HepG2 (cell line): Measurements from ENCODE around the gene ARHGAP26. TPM values are rescaled to one million over a fixed set of nuclear protein-coding genes. Genes with fewer than 3 reads are reported as not detected.

ENCODE experiments used
- FOXK2 ChIP-seq: fragments of 450-650 bp; IDR thresholded peaks from 2 replicates; pipeline ENCODE4 v1.6.1; 2016
- JUN ChIP-seq: sonication (generic); formaldehyde crosslinking; IDR thresholded peaks from 2 replicates; pipeline ENCODE4 v1.4.0; 2020; ENCODE audit warnings: mild to moderate bottlenecking, missing genetic modification reagents
- MIER2 ChIP-seq: IDR thresholded peaks from 2 replicates; pipeline ENCODE4 v1.6.1; 2016; ENCODE audit warnings: missing biosample characterization, missing genetic modification reagents
- MTA3 ChIP-seq: sonication (generic); formaldehyde crosslinking; IDR thresholded peaks from 2 replicates; pipeline ENCODE4 v1.4.0; 2020; ENCODE audit warnings: missing genetic modification reagents
- NFYB ChIP-seq: sonication (generic); formaldehyde crosslinking; IDR thresholded peaks from 2 replicates; pipeline ENCODE4 v1.4.0; 2020; ENCODE audit warnings: missing genetic modification reagents
- SMARCC2 ChIP-seq: fragments of 450-650 bp; IDR thresholded peaks from 2 replicates; pipeline ENCODE4 v1.6.1; 2017; ENCODE audit warnings: antibody characterized with exemption, mild to moderate bottlenecking
- YEATS4 ChIP-seq: sonication (generic); formaldehyde crosslinking; IDR thresholded peaks from 2 replicates; pipeline ENCODE4 v1.4.0; 2020; ENCODE audit warnings: missing genetic modification reagents, borderline replicate concordance
- ZMYM3 ChIP-seq: sonication (generic); formaldehyde crosslinking; IDR thresholded peaks from 2 replicates; pipeline ENCODE4 v1.5.1; 2020; ENCODE audit warnings: mild to moderate bottlenecking, missing genetic modification reagents
- ZNF34 ChIP-seq: sonication (generic); formaldehyde crosslinking; IDR thresholded peaks from 2 replicates; pipeline ENCODE4 v1.4.0; 2020; ENCODE audit warnings: mild to moderate bottlenecking, missing genetic modification reagents, borderline replicate concordance
- ZNF430 ChIP-seq: sonication (generic); formaldehyde crosslinking; IDR thresholded peaks from 2 replicates; pipeline ENCODE4 v1.9.0; 2021; ENCODE audit warnings: mild to moderate bottlenecking, missing genetic modification reagents
- ZNF460 ChIP-seq: sonication (generic); formaldehyde crosslinking; IDR thresholded peaks from 2 replicates; pipeline ENCODE4 v1.5.1; 2020; ENCODE audit warnings: missing genetic modification reagents, mild to moderate bottlenecking, borderline replicate concordance
- ZNF562 ChIP-seq: sonication (generic); formaldehyde crosslinking; IDR thresholded peaks from 2 replicates; pipeline ENCODE4 v1.8.0; 2022; ENCODE audit warnings: missing genetic modification reagents, borderline replicate concordance
- ZNF572 ChIP-seq: sonication (generic); formaldehyde crosslinking; IDR thresholded peaks from 2 replicates; pipeline ENCODE4 v1.5.1; 2020; ENCODE audit warnings: mild to moderate bottlenecking, missing genetic modification reagents
- ZNF777 ChIP-seq: sonication (generic); formaldehyde crosslinking; IDR thresholded peaks from 2 replicates; pipeline ENCODE4 v1.4.0; 2020; ENCODE audit warnings: missing genetic modification reagents
- polyA plus RNA-seq, 8 experiments: library from polyadenylated mRNA; depleted of rRNA in 3 of 8; stranded (reverse) in 7 of 8; unstranded in 1 of 8; fragments of >200 nt; fragmentation: Illumina TruSeq in 4 of 8; extraction: Trizol in 4 of 8; gene quantifications; 2 replicates each; pipeline versions ENCODE4 v1.2.1 to v1.2.3, GENCODE V29; 2011 to 2016; ENCODE audit warnings: low read depth in 4 of 8, missing spikeins in 1 of 8, mixed read lengths in 1 of 8; ENCODE audit not compliant: insufficient read depth in 1 of 8
- total RNA-seq, 5 experiments: library from RNA; depleted of rRNA; stranded (reverse); fragments of >200 nt; fragmentation: Illumina TruSeq; extraction: Trizol; gene quantifications; 2 replicates each; pipeline ENCODE4 v1.2.3, GENCODE V29; 2016; ENCODE audit warnings: low read depth in 1 of 5
- TF ChIP-seq, protein P1 (sequence below): sonication (generic); formaldehyde crosslinking; IDR thresholded peaks from 2 replicates; pipeline ENCODE4 v1.4.0; 2020; ENCODE audit warnings: missing genetic modification reagents
- TF ChIP-seq, protein P2 (sequence below): sonication (generic); formaldehyde crosslinking; IDR thresholded peaks from 2 replicates; pipeline ENCODE4 v1.4.0; 2020; ENCODE audit warnings: mild to moderate bottlenecking, missing genetic modification reagents
- TF ChIP-seq, protein P3 (sequence below): sonication (generic); formaldehyde crosslinking; IDR thresholded peaks from 2 replicates; pipeline ENCODE4 v1.5.0; 2020; ENCODE audit warnings: missing genetic modification reagents
- TF ChIP-seq, protein P4 (sequence below): sonication (generic); formaldehyde crosslinking; conservative IDR thresholded peaks from 2 replicates; pipeline ENCODE4 v1.8.0; 2022; ENCODE audit warnings: low read depth, missing genetic modification reagents
- TF ChIP-seq, protein P5 (sequence below): sonication (generic); formaldehyde crosslinking; IDR thresholded peaks from 2 replicates; pipeline ENCODE4 v1.5.0; 2020; ENCODE audit warnings: missing genetic modification reagents
- TF ChIP-seq, protein P6 (sequence below): sonication (generic); formaldehyde crosslinking; IDR thresholded peaks from 2 replicates; pipeline ENCODE4 v1.4.0; 2020; ENCODE audit warnings: missing genetic modification reagents

The ARHGAP26 gene
- total and polyA plus RNA-seq, 2 of the 13 experiments (the other 11 are each of a cell fraction or from before 2014, with no cell fraction given): 9.6 to 18.2 TPM

DNA sequence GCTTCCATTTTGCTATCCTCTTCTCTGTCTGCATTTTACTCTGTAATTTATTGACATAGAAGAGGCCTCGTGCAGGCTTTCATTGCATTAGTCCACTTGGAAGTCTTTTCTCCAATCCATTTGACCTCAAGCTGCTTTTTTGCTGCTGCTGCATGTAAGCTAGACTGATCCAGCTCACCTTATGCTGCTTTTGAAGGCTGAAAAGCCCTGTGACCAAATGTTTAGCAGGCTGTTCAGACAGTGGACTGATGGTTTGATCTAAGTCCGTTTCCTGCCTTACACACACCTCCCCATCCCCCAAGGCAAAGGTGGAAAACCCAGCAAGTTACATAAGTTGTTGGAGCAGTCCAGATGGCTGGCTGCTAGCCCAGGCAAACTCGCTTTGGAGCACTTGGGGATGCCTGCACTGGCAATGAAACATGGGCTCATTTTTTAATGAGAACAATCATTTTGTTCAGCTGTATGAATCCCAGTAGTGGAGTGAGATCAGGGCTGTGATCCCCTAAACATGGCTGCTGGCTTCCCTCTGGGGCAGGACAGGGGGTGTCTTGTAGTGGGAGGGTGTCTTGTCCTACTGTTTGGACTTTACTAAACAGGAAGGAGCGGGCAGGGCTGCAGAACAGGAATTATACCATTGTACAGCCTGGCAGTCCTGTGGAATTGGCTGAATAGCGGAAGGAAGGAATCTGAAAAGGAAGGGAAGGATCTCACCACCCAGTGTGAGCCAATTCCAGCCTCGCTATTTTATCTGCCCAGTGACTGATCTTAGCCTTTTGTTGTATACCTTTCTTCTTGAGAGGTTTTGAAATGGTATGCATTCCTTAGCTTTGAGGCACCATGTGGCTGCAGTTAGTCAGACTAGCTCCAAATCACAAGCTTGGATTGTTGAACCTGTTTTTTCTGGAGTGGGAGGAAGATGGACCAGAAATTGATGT, 212.0 kb downstream of the ARHGAP26 start (continued):
- TF ChIP-seq, protein P1, sequence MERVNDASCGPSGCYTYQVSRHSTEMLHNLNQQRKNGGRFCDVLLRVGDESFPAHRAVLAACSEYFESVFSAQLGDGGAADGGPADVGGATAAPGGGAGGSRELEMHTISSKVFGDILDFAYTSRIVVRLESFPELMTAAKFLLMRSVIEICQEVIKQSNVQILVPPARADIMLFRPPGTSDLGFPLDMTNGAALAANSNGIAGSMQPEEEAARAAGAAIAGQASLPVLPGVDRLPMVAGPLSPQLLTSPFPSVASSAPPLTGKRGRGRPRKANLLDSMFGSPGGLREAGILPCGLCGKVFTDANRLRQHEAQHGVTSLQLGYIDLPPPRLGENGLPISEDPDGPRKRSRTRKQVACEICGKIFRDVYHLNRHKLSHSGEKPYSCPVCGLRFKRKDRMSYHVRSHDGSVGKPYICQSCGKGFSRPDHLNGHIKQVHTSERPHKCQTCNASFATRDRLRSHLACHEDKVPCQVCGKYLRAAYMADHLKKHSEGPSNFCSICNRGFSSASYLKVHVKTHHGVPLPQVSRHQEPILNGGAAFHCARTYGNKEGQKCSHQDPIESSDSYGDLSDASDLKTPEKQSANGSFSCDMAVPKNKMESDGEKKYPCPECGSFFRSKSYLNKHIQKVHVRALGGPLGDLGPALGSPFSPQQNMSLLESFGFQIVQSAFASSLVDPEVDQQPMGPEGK (CRISPR knock-in tag): peak; percentile 3; the same call in 1 of the 2 replicates
- TF ChIP-seq ZNF777 (CRISPR knock-in tag) (no peak), SMARCC2 (0 out of 2 replicates have a peak, but pooled peaks have one; percentile 26), MTA3 (no peak), JUN (CRISPR knock-in tag) (no peak), ZNF562 (CRISPR knock-in tag) (no peak), ZNF460 (no peak; the same call in 1 of the 2 replicates), FOXK2 (no peak), ZMYM3 (CRISPR knock-in tag) (peak; percentile 81; the same call in 1 of the 2 replicates), ZNF430 (CRISPR knock-in tag) (peak; percentile 83; the same call in 1 of the 2 replicates), MIER2 (CRISPR knock-in tag) (peak; percentile 27; the same call in 1 of the 2 replicates), YEATS4 (no peak), ZNF572 (peak; percentile 73; the same call in 1 of the 2 replicates), ZNF34 (CRISPR knock-in tag) (no peak), NFYB (CRISPR knock-in tag) (no peak)
- TF ChIP-seq, protein P2, sequence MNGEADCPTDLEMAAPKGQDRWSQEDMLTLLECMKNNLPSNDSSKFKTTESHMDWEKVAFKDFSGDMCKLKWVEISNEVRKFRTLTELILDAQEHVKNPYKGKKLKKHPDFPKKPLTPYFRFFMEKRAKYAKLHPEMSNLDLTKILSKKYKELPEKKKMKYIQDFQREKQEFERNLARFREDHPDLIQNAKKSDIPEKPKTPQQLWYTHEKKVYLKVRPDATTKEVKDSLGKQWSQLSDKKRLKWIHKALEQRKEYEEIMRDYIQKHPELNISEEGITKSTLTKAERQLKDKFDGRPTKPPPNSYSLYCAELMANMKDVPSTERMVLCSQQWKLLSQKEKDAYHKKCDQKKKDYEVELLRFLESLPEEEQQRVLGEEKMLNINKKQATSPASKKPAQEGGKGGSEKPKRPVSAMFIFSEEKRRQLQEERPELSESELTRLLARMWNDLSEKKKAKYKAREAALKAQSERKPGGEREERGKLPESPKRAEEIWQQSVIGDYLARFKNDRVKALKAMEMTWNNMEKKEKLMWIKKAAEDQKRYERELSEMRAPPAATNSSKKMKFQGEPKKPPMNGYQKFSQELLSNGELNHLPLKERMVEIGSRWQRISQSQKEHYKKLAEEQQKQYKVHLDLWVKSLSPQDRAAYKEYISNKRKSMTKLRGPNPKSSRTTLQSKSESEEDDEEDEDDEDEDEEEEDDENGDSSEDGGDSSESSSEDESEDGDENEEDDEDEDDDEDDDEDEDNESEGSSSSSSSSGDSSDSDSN (CRISPR knock-in tag): no peak
- TF ChIP-seq, protein P3, sequence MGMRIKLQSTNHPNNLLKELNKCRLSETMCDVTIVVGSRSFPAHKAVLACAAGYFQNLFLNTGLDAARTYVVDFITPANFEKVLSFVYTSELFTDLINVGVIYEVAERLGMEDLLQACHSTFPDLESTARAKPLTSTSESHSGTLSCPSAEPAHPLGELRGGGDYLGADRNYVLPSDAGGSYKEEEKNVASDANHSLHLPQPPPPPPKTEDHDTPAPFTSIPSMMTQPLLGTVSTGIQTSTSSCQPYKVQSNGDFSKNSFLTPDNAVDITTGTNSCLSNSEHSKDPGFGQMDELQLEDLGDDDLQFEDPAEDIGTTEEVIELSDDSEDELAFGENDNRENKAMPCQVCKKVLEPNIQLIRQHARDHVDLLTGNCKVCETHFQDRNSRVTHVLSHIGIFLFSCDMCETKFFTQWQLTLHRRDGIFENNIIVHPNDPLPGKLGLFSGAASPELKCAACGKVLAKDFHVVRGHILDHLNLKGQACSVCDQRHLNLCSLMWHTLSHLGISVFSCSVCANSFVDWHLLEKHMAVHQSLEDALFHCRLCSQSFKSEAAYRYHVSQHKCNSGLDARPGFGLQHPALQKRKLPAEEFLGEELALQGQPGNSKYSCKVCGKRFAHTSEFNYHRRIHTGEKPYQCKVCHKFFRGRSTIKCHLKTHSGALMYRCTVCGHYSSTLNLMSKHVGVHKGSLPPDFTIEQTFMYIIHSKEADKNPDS (CRISPR knock-in tag): no peak
- TF ChIP-seq, protein P4, sequence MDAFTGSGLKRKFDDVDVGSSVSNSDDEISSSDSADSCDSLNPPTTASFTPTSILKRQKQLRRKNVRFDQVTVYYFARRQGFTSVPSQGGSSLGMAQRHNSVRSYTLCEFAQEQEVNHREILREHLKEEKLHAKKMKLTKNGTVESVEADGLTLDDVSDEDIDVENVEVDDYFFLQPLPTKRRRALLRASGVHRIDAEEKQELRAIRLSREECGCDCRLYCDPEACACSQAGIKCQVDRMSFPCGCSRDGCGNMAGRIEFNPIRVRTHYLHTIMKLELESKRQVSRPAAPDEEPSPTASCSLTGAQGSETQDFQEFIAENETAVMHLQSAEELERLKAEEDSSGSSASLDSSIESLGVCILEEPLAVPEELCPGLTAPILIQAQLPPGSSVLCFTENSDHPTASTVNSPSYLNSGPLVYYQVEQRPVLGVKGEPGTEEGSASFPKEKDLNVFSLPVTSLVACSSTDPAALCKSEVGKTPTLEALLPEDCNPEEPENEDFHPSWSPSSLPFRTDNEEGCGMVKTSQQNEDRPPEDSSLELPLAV (CRISPR knock-in tag): no peak
- TF ChIP-seq, protein P5, sequence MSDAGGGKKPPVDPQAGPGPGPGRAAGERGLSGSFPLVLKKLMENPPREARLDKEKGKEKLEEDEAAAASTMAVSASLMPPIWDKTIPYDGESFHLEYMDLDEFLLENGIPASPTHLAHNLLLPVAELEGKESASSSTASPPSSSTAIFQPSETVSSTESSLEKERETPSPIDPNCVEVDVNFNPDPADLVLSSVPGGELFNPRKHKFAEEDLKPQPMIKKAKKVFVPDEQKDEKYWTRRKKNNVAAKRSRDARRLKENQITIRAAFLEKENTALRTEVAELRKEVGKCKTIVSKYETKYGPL (CRISPR knock-in tag): peak; percentile 94
- TF ChIP-seq, protein P6, sequence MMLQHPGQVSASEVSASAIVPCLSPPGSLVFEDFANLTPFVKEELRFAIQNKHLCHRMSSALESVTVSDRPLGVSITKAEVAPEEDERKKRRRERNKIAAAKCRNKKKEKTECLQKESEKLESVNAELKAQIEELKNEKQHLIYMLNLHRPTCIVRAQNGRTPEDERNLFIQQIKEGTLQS: no peak
